HUDEP-2 (cell line): ENCODE results near the gene RAB17.

ENCODE experiments used
- DNase-seq, 76 experiments: peaks; one replicate each; lab custom pipeline; 2025; ENCODE audit not compliant: unreplicated experiment in 76 of 76; lab: John Stamatoyannopoulos, UW

The RAB17 gene

DNA sequence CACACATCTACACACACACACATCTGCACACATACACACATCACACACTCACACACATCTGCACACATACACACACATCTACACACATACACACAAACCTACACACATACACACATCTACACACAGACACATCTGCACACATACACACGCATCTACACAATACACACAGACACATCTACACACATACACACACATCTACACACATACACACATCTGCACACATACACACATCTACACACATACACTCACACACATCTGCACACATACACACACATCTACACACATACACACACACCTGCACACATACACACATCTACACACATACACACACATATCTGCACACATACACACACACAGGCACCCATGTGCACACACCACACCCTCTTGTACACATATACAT, 24.6 kb downstream of the RAB17 start:
- DNase-seq = no peak

DNA sequence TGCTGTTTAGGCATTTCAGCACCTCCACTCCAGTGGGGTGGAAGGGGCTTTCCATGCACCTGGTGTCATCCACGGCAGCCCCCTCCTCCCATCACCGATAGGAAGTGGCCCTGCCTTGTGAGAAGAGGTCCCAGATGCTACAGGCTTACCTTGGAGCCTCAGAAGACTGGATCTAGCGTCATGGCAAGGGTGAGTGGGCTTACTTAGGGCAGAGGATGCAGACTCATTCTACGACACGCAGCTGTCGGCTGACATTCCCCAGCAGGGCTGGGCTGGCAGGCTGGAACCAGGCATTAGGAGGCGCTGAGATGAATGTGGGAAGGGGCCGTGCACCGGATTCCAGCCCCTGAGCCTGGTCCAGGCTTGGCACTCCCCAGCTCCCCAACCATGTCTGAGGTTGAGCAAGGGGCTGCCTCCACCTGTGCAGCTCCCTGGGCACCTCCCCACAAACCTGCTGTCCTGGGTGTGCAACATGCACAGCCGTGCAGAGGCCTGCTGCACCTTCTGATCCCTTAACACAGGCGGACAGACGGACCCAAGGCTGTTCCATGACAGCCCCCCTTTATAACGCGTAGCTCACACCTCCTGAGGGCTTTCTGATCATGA, 25.9 kb downstream of the RAB17 start:
- no peak for DNase-seq

DNA sequence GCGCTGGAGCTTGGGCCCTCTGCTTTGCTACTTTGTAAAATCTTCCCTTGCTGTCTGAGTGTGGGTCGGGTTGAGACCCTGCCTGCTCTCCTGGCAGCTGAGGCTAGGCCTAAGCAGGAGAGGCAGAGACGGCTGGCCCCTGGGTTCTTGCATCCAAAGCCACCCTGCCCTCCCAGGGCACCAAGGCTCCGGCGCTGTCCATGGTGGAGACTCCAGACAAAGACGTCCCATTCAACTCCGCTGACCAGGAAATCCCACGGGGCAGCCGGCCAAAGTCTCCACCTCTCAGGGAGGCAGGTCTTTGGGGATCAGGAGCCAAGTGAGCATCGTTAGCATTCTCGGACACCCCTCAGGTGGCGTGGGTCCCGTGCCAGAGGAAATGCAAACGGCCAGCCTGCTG, 26.7 kb downstream of the RAB17 start:
- DNase-seq = no peak

DNA sequence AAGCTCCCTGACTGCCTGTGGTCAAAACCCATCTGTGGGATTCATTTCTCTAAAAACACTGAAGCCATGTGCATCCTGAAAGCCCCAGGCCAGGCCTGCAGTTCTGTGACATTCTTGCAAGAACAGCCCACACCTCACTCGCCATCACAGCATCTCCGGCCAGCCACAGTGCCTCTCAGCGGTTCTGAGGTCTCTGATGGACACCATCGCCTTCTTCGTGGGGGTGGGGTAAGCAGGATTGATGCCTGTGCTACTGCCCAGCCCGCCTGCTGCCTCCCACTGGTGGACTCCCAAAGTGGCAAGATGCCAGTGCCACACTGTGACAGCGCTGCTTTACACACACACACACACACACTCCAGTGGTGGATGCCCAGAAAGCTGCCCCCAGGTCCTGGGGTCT, 29.3 kb downstream of the RAB17 start:
- no peak for DNase-seq

DNA sequence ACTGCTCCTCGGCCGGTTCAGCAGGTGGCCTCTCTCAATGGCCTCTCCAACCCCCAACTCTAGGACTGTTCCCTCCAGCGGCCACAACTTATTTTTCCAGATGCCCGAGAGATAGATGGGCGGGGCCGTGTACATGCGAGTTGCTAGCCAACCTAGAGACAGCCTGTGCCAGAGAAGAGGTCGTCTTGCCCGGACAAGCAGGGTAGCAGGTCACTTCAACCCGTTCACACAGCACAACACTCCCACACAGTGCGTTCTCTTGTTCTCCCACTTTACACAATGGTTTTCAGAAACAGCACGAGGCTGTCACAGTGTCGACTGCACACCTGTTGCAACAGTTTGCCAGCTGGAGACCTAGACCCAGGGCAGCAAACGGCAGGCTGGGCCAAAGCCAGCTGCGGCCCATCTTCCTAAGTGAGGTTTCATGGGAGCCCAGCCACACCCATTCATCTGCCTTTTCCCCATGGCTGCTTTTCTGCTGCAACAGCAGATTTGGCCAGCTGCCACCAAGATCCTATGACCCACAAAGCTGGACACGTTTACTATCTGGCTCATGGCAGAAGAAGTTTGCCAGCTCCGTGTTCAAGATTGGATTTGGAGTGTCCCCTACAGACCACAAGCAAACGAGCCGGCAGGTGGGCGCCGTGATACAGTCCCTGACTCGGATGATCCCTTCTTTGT, 31.4 kb downstream of the RAB17 start:
- DNase-seq = peak in 2 of 76 experiments; percentile 4 to 20

DNA sequence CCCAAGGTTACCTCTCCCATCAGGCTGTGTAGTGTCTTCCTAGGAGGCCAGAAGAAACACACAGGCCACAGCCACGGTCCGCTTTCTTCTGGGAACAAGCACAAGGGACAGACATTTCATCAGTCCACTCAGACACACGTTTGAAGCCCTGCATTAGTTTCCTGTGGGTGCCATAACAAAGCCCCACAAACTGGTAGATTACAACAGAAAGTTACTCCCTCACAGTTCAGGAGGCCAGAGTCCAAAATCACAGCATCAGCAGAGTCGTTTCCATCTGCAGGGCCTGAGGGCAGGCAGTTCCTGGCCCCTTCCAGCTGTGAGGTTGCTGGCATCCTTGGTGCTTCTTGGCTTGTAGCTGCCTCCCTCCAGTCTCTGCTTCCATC, 32.9 kb downstream of the RAB17 start:
- no peak for DNase-seq

DNA sequence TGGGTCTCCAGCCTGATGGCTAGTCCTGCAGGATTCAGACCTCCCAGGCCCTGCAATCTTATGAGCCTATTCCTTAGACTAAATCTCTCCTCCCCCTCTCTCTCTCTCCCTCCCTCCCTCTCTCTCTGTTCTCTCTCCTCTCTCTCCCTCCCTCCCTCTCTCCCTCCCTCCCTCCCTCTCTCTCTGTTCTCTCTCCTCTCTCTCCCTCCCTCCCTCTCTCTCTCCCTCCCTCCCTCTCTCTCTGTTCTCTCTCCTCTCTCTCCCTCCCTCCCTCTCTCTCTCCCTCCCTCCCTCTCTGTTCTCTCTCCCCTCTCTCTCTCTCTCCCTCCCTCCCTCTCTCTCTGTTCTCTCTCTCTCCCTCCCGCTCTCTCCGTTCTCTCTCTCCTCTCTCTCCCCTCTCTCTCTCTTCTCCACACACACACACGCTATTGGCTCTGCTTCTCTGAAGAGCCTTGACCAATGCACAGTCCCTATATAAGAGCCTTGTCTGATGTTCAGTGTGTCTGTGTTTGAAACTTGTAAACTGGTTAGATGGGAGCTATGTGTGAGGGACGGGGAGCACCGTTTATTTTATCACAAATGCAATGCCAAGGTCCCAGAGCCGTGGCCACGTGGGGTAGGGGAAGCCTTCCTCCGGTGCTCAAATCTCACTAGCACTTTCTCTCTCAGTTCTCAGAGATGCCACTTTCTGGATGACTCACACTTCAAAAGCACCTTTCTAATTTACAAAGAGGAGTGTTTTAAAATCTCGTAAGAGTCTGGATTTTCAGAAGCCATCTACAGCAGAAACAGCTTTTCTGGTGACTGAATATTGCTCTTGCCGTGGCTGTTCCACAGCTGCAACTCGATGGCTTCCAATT, 33.5 kb downstream of the RAB17 start:
- DNase-seq = no peak

DNA sequence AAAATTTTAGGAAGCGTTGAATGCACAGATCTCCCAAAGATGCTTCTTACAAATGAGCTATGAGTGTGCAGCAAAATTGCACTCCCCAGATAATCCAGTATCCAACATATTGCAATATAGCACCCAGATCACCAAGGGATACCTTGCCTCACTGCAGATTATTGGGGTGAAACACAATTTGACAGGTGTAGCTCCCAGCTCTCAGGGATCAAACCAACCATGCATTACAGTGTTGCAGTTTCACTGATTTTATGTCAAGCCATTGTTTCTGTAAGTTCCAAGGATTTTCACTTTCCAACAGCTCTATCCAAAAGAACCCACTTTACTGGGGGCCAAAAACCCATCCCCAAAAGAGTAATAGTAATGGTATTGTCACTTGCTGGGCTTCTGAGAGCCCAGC, 35.0 kb downstream of the RAB17 start:
- DNase-seq = no peak

DNA sequence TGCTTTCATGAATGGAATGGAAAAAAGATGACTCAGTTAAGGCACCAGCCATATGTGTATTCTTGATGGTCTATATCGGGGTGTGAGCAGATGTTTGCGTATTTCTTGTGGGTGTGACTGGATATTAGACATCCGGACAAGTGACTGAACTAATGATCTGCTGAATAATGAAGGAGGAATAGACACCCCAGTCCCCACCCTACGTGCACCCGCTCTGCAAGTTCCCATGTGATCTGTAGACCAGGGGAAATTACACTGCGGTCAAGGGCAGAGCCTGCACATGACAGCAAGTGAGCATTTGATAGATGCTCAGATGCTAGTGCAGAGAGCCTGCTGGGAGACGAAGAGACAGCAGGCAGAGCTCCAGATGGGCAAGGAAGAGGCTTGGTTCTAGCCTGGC, 36.6 kb downstream of the RAB17 start:
- DNase-seq = no peak

DNA sequence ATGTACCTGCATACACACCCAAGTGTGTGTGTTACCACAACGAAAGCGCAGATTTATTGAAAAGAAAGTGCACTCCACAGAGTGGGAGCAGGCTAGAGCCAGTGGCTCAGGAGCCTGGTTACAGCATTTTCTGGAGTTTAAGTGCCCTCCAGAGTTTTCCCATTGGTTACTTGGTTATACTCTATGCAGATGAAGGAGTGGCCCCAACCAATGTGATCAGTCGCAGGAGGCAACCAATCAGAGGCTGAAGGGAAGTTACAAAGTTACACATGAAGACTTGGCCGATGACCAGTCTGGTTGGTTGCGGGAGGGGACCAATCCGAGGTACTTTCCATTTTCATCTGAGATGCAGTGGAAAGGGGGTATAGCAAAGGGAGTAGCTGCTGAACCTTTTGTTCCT, 37.6 kb downstream of the RAB17 start:
- DNase-seq = no peak

DNA sequence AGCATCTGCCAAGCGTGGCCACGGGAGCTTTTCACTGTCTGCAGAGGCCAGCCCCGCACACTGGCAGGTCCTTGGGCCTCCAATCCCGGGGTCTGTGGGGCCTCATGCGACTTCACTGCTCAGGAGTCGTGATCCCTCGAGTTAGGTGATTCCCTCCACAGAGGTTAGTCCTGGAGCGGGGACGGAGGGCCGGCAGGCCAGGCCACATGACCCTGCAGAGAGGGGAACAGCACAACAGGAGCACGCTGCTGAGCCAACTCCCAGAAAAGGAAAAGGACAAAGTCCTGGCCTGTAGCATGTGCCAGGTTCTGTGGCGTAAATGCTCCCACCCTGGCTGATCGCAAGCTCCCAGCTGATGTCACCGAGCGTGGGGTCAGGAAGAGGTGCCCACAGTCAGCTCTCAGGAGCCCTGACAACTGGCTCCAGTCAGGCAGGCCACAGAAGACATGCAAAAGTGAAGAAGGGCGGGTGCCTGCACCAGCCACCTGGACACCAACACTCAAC, 39.4 kb downstream of the RAB17 start:
- DNase-seq = no peak

DNA sequence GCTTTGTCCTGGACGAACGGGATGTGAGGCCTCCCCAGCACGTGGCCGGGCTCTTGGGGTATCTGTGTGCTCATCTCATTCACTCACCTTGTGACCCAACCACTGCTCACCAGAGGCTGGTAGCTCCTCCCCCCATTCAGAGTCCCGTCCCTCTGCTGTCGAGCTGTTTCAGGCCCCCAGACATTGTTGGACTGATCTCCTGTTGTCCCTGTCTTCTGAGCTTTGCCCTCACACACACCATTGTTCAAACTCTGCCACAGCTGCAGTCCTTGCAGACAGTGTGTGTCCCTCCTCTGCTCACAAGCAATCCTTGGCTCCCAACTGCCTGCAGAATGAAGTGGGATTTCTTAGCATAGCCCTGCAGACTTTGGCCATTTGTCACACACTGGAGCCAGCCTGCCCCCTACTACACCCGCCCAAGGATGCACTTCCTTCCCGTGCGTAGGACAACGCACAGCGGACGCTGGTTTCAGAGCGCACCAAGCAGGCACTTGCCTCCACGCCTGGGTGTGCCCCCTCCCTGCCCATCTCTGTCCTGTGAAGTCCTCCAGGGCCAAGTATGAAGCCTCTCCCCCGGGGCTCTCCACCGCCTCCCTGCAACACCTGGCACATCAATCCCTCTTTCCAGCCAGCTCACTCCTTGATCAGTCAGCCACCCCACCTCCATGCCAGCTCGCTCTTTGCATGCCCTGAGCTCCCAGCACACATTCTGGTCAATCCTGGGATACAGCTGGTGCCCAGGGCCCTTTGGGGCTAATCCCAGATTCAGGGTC, 40.7 kb downstream of the RAB17 start:
- no peak for DNase-seq

DNA sequence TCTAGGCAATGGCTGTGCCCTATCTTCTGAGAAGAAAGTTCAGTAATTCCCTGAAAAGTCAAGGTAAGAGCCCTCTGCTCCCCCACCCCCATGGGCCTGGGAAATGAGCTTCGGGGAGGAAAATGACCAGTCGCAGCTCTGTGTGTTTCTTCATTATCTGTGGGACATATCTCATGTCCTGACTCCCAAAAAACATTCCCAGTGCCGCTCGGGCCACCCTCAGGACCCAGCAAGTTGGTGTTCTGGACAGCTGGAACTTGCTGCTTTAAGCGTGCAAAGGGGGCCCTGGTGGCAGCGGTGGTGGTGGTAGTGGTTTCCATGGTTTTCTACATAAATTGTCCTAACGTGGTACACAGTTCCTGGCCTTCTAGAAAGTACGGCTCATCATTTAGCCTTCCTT, 41.3 kb downstream of the RAB17 start:
- no peak for DNase-seq

DNA sequence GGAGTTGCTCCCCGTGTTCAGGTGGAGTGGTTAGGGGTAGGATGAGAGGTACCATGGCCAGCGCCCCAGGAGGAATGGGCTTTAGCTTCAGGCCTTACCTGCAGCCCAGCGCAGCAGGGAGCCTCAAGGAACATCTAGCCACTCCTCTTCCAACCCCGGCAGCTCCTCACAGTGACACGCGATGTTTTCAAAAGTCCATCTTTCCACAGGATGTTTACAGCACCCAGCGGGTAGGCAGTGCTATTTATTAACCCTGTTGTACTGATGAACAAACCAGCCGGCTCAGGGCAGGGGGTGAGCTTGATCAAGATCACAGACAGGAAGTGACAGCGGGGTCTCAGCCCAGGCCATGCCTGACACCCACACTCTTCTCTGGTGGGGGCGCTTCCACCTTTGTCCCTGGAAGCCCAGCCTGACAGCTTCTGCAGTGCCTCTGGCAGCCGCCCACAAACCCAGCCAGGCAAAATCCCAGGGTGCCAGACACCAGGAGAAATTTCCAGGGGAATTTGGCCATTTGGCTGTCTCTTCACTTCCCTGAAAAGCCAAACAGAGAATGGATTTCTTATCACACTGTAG, 42.6 kb downstream of the RAB17 start:
- no peak for DNase-seq

DNA sequence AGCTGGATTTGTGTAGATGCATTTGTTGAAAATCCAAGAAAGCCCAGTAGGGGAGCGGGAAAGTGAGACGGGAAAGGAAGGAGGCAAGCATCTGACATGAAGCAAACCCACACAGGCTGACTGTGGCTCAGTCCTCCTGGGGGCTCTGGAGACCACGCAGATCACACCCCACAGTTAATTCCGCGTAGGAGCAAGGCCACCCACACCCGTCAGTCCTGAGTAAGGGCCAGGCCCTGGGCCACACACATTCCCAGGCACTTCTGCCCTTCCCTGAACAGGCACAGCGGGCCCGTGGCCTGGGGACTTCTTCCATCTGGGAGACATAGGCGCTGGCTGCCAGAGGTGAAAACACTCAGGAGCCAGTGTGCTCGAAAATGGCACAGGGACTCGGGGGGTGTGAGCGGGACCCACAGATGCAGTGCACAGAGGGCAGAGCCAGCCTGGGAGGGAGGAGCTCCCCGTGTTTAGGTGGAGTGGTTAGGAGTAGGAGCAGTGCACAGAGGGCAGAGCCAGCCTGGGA, 43.6 kb downstream of the RAB17 start:
- DNase-seq = no peak

DNA sequence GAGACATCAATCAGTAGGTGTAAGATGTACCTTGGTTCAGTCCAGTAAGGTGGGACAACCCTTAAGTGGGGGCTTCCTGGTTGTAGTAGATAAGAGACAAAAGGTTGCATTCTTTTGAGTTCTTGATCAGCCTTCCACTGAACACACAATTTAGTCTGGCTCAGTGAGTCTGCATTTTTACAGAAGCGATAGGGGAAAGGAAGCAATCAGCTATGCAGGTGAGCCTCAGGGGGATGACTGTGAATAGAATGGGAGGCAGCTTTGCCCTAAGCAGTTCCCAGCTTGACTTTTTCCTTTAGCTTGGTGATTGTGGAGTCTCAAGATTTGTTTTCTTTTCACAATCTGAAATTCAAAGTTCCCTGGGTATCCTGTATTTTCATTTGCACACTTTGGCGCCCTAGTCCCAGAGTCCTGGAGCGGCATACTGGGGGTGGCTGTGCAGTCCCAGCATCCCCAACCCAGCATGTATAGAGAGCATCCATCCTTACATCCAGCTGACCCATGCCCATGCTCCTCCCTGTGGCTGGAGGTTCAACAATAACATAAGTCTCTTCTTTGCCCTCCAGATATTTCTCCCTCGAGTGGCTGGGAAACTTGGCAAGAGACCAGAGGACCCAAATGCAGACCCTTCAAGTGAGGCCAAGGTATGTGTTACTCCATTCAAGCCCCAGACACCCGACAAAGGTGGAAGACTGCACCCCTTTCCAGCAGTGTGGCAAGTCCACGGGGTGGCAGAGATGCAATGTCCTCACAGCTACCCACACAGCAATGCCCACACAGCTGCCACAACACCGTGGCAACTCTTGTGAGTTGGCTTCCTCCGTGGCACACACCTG, 44.3 kb downstream of the RAB17 start:
- no peak for DNase-seq

DNA sequence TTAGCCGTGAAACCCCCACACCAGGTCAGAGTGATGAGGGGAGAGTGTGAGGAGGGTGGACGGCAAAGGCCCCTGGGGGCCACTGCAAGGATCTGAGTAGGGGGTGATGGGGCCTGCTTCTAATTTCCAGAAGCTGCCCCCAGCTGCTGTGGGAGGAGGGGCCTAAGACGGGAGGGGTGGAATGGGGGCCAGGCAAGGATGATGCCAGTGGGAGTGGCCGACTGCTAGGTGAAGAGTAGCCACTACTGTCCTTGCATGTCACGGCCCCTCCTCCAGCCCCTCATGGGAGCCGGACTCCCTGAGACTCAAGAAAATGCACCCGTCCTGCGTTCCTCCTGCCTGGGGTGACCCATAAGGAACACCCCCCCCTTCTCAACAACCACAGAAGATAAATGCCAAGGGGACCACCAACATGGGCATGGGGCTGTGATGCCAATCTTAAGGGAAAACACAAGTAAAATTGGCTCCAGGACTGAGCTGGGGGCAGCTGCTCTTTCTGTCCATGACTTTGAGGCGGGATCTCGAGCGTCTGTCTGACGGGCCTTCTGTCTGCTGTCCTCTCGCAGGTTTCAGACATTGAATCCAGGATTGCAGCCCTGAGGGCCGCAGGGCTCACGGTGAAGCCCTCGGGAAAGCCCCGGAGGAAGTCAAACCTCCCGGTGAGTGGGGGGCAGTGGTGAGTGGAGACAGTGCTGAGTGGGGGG, 48.4 kb downstream of the RAB17 start:
- DNase-seq = no peak

DNA sequence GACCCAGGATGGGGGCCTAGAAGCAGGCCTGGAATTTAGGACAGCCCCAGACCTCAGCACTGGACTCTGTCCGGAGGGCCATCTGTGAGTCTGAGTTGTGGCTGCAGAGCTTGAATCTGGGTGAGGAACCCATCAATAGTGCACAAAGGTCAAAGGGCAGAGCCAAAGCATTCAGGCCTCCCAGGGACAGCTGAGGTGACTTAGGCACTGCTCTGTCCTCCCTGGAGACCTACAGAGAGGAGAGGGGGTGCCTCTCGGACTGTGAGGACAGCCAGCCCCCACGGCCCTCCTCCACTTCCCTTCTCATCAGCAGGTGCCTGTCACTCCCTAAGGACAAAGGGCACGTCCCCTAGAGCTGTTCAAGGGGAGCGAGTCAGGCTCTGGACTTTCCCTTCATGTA, 49.3 kb downstream of the RAB17 start:
- no peak for DNase-seq

DNA sequence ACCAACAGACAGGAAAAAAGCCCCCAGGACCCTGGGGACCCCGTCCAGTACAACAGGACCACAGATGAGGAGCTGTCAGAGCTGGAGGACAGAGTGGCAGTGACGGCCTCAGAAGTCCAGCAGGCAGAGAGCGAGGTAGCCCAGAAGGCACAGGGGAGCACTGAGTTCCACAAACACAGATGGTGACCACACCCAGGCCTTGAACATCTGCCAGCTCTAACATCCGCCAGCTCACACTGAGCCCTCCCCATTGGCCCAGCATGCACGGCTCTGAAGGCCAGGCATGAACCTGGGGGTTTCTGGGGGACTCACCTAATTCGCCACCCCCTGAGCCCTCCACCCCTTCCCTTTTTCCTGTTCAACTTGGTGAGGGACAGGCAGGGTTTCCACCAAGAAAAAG, 49.7 kb downstream of the RAB17 start:
- peak in 69 of 76 experiments; percentile 4 to 81 (median 56) for DNase-seq
